Common myeloid progenitor, CD34-positive (primary cell): Measurements from ENCODE around the gene KDM7A.

Experiments used
- CTCF ChIA-PET: fragments of 350-600 bp; sonication (Branson Sonifier 250); formaldehyde crosslinking; loops from one replicate; lab custom pipeline; 2021; ENCODE audit warnings: antibody characterized with exemption; lab: Charles Lee
- POLR2A ChIA-PET: fragments of 350-600 bp; sonication (Branson Sonifier 250); formaldehyde crosslinking; loops from one replicate; lab custom pipeline; 2021; ENCODE audit warnings: antibody characterized with exemption; lab: Charles Lee
- DNase-seq, 3 donors: peaks; one replicate each; pipeline versions ENCODE4 v3.0.0 to v3.0.0-alpha.2; 2013
- H3K27ac ChIP-seq, 2 experiments: 1 replicate in 1 of 2; 2 replicates in 1 of 2; pipeline ENCODE4 v1.7.0; 2013; ENCODE audit warnings: inconsistent platforms in 2 of 2, low read length in 2 of 2, mild to moderate bottlenecking in 2 of 2, low read depth in 1 of 2, moderate library complexity in 1 of 2; ENCODE audit not compliant: severe bottlenecking in 2 of 2, insufficient read depth in 1 of 2, poor library complexity in 1 of 2
- H3K27me3 ChIP-seq, 5 experiments: replicated peaks in 2 of 5; 1 replicate in 3 of 5; 2 replicates in 2 of 5; pipeline versions ENCODE4 v1.6.1 to v1.7.0; 2013; ENCODE audit warnings: low read length in 4 of 5, mild to moderate bottlenecking in 2 of 5, moderate library complexity in 2 of 5, inconsistent platforms in 1 of 5; ENCODE audit not compliant: insufficient read depth in 5 of 5, control insufficient read depth in 4 of 5
- H3K36me3 ChIP-seq, 4 experiments: 1 replicate in 2 of 4; 2 replicates in 2 of 4; pipeline versions ENCODE4 v1.6.1 to v1.7.0; 2013; ENCODE audit warnings: low read length in 3 of 4, control low read depth in 1 of 4, mild to moderate bottlenecking in 1 of 4; ENCODE audit not compliant: control insufficient read depth in 4 of 4, insufficient read depth in 4 of 4
- H3K4me1 ChIP-seq, 4 experiments: 1 replicate in 3 of 4; 2 replicates in 1 of 4; pipeline versions ENCODE4 v1.6.1 to v1.7.1; 2013; ENCODE audit warnings: low read length in 3 of 4, mild to moderate bottlenecking in 3 of 4, control low read depth in 1 of 4, inconsistent platforms in 1 of 4, moderate library complexity in 1 of 4; ENCODE audit not compliant: control insufficient read depth in 4 of 4, insufficient read depth in 4 of 4; ENCODE audit errors: control extremely low read depth in 1 of 4
- H3K4me3 ChIP-seq, 7 experiments: 1 replicate in 4 of 7; 2 replicates in 3 of 7; pipeline versions ENCODE4 v1.5.1 to v1.7.0; 2013; ENCODE audit warnings: mild to moderate bottlenecking in 7 of 7, low read length in 6 of 7, moderate library complexity in 6 of 7, inconsistent platforms in 2 of 7, low read depth in 2 of 7, control low read depth in 1 of 7; ENCODE audit not compliant: insufficient read depth in 4 of 7, control insufficient read depth in 1 of 7; ENCODE audit errors: extremely low read depth in 1 of 7
- H3K9me3 ChIP-seq, 5 experiments: 1 replicate in 4 of 5; 2 replicates in 1 of 5; pipeline versions ENCODE4 v1.6.1 to v1.7.1; 2013; ENCODE audit warnings: low read length in 4 of 5, mild to moderate bottlenecking in 2 of 5, inconsistent platforms in 1 of 5, low read depth in 1 of 5, moderate library complexity in 1 of 5; ENCODE audit not compliant: control insufficient read depth in 4 of 5, insufficient read depth in 2 of 5; ENCODE audit errors: control extremely low read depth in 1 of 5
- WGBS: methylation state at CpG from one replicate; pipeline ENCODE4 v1.1.5; 2013; ENCODE audit not compliant: insufficient coverage; 5-methylcytosine and 5-hydroxymethylcytosine counted together

The KDM7A gene

GRCh38 chr7:140079121-140079536 lies 97.7 kb downstream of the KDM7A start:
- POLR2A ChIA-PET, result no interaction called here
- DNase-seq, result peak; percentile 41 to 44 (median 41)
- 100% methylated on average over 1 of the region's 6 CpGs for WGBS

GRCh38 chr7:140078392-140078791 lies 98.4 kb downstream of the KDM7A start:
- POLR2A ChIA-PET, result no interaction called here
- DNase-seq, result peak in 1 of 3 donors; percentile 53
- 67% methylated on average over 6 of the region's 13 CpGs for WGBS

More at GRCh38 chr7:140079121-140079536, 97.7 kb downstream of the KDM7A start:
- no peak overlapping the region for H3K27ac ChIP-seq
- CTCF ChIA-PET, result interaction anchor here (1.0 to 1.5 kb wide), 3 partner anchors 9 to 72 kb away, joined by 3 read pairs; no protein-coding TSS in a partner anchor
- H3K27me3 ChIP-seq, result peaks cover 0 to 6% (median 0%) of the 10 kb centered on the region in 5 experiments
- no peaks in the 10 kb centered on the region for H3K36me3 ChIP-seq
- H3K4me3 ChIP-seq, result no peak overlapping the region
- H3K9me3 ChIP-seq, result no peaks in the 10 kb centered on the region
- H3K4me1 ChIP-seq, result peaks cover 3 to 13% (median 5%) of the 10 kb centered on the region in 4 experiments

GRCh38 chr7:140074780-140075179 lies 102.0 kb downstream of the KDM7A start:
- no peaks in the 10 kb centered on the region for H3K36me3 ChIP-seq
- ChIA-PET POLR2A (no interaction called here), CTCF (no interaction called here)
- H3K4me3 ChIP-seq, result no peak overlapping the region
- H3K9me3 ChIP-seq, result peaks cover 0 to 2% (median 0%) of the 10 kb centered on the region in 5 experiments
- H3K27me3 ChIP-seq, result no peaks in the 10 kb centered on the region
- no peak overlapping the region for H3K27ac ChIP-seq
- 96% methylated on average over 5 of the region's 6 CpGs for WGBS
- no peak for DNase-seq
- H3K4me1 ChIP-seq, result peaks cover 0 to 7% (median 0%) of the 10 kb centered on the region in 4 experiments

More at GRCh38 chr7:140078392-140078791, 98.4 kb downstream of the KDM7A start:
- Histone ChIP-seq H3K4me1 (peaks cover 3 to 13% (median 4%) of the 10 kb centered on the region in 4 experiments), H3K27me3 (peaks cover 0 to 6% (median 0%) of the 10 kb centered on the region in 5 experiments), H3K27ac (no peak overlapping the region), H3K36me3 (no peaks in the 10 kb centered on the region), H3K4me3 (no peak overlapping the region), H3K9me3 (no peaks in the 10 kb centered on the region)
- CTCF ChIA-PET, result interaction anchor here (1.2 to 1.5 kb wide), 3 partner anchors 10 to 27 kb away, joined by 3 to 4 read pairs (median 3); no protein-coding TSS in a partner anchor

- Histone ChIP-seq H3K9me3 (peaks cover 0 to 12% (median 4%) of the 10 kb centered on the region in 5 experiments), H3K4me3 (no peak overlapping the region), H3K27me3 (no peaks in the 10 kb centered on the region), H3K36me3 (no peaks in the 10 kb centered on the region), H3K4me1 (no peaks in the 10 kb centered on the region), H3K27ac (no peak overlapping the region)
- ChIA-PET CTCF (interaction anchor here (0.8 to 1.6 kb wide), 3 partner anchors 8 to 11 kb away, joined by 3 to 4 read pairs (median 3); partner anchors contain the start of gene PARP12), POLR2A (no interaction called here)
- DNase-seq, result no peak
Measured at GRCh38 chr7:140070546-140070945, 106.2 kb downstream of the KDM7A start.

GRCh38 chr7:140069298-140069949 lies 107.4 kb downstream of the KDM7A start:
- no peak overlapping the region for H3K4me3 ChIP-seq
- no peak overlapping the region for H3K27ac ChIP-seq
- no peak for DNase-seq
- no peaks in the 10 kb centered on the region for H3K27me3 ChIP-seq
- H3K4me1 ChIP-seq, result no peaks in the 10 kb centered on the region
- peaks cover 0 to 12% (median 4%) of the 10 kb centered on the region in 5 experiments for H3K9me3 ChIP-seq
- ChIA-PET POLR2A (no interaction called here), CTCF (no interaction called here)
- 93% methylated on average over 3 of the region's 4 CpGs for WGBS
- H3K36me3 ChIP-seq, result no peaks in the 10 kb centered on the region

- peaks cover 0 to 4% (median 0%) of the 10 kb centered on the region in 4 experiments for H3K4me1 ChIP-seq
- peaks cover 0 to 12% (median 4%) of the 10 kb centered on the region in 5 experiments for H3K9me3 ChIP-seq
- no peak overlapping the region for H3K27ac ChIP-seq
- H3K4me3 ChIP-seq, result no peak overlapping the region
- H3K27me3 ChIP-seq, result no peaks in the 10 kb centered on the region
- POLR2A ChIA-PET, result no interaction called here
- no peak for DNase-seq
- WGBS, result no CpG with 5 or more reads among the region's 2 CpGs
- CTCF ChIA-PET, result no interaction called here
- no peaks in the 10 kb centered on the region for H3K36me3 ChIP-seq
Measured at GRCh38 chr7:140068033-140068432, 108.8 kb downstream of the KDM7A start.

GRCh38 chr7:140067052-140067451 lies 109.7 kb downstream of the KDM7A start:
- peaks cover 0 to 12% (median 4%) of the 10 kb centered on the region in 5 experiments for H3K9me3 ChIP-seq
- ChIA-PET POLR2A (no interaction called here), CTCF (no interaction called here)
- no peak overlapping the region for H3K27ac ChIP-seq
- peaks cover 0 to 4% (median 3%) of the 10 kb centered on the region in 4 experiments for H3K4me1 ChIP-seq
- no peaks in the 10 kb centered on the region for H3K36me3 ChIP-seq
- no peak for DNase-seq
- WGBS, result no CpG with 5 or more reads among the region's 2 CpGs
- H3K27me3 ChIP-seq, result no peaks in the 10 kb centered on the region
- H3K4me3 ChIP-seq, result no peak overlapping the region
